H1 (cell line): Measurements from ENCODE around the gene TTC28. TPM values are rescaled to one million over a fixed set of nuclear protein-coding genes. Genes with fewer than 3 reads are reported as not detected.

Experiments used
- CTCF ChIA-PET: fragments of 300-600 bp; sonication (Branson Sonifier 250); formaldehyde crosslinking; loops from one replicate; lab custom pipeline; 2021; ENCODE audit not compliant: partially characterized antibody; lab: Charles Lee
- POLR2A ChIA-PET: fragments of 300-600 bp; sonication (Branson Sonifier 250); formaldehyde crosslinking; loops from one replicate; lab custom pipeline; 2021; ENCODE audit warnings: inconsistent platforms; ENCODE audit not compliant: partially characterized antibody; lab: Charles Lee
- DNase-seq, 2 experiments: peaks; one replicate each; pipeline versions ENCODE4 v3.0.0 to v3.0.0-alpha.2; 2010 to 2022; ENCODE audit warnings: low spot score in 2 of 2, low read depth in 1 of 2, mixed read lengths in 1 of 2
- FAIRE-seq: peaks from 2 replicates; lab custom pipeline; 2011; peaks lifted over from hg19 to GRCh38; lab: Jason Lieb, UNC
- H2AFZ ChIP-seq: 2 replicates; pipeline ENCODE4 v1.8.1; 2012; ENCODE audit warnings: low read length, inconsistent platforms
- H2AK5ac ChIP-seq: 2 replicates; pipeline ENCODE4 v1.6.1; 2013; ENCODE audit warnings: low read depth, low read length
- H2BK120ac ChIP-seq: replicated peaks from 2 replicates; pipeline ENCODE3; 2013; ENCODE audit warnings: low read depth, low read length, inconsistent platforms
- H2BK12ac ChIP-seq: 2 replicates; pipeline ENCODE4 v1.6.1; 2013; ENCODE audit warnings: low read depth, low read length
- H2BK15ac ChIP-seq: 2 replicates; pipeline ENCODE4 v1.6.1; 2013; ENCODE audit warnings: low read length
- H2BK20ac ChIP-seq: 2 replicates; pipeline ENCODE4 v1.6.1; 2013; ENCODE audit warnings: low read length
- H2BK5ac ChIP-seq: 2 replicates; pipeline ENCODE4 v1.6.1; 2013; ENCODE audit warnings: low read depth, low read length
- H3K14ac ChIP-seq: 2 replicates; pipeline ENCODE4 v1.6.1; 2013; ENCODE audit warnings: inconsistent platforms; ENCODE audit not compliant: insufficient read length
- H3K18ac ChIP-seq: 2 replicates; pipeline ENCODE4 v1.6.1; 2013; ENCODE audit warnings: low read length; ENCODE audit errors: extremely low read depth
- H3K23ac ChIP-seq: 2 replicates; pipeline ENCODE4 v1.6.1; 2013; ENCODE audit warnings: inconsistent platforms; ENCODE audit not compliant: insufficient read length
- H3K23me2 ChIP-seq: 2 replicates; pipeline ENCODE4 v1.6.1; 2013; ENCODE audit warnings: low read depth, low read length
- H3K27ac ChIP-seq: 2 replicates; pipeline ENCODE4 v1.6.1; 2011; ENCODE audit warnings: low read depth, low read length, inconsistent platforms
- H3K27me3 ChIP-seq, 4 experiments: replicated peaks in 1 of 4; 1 replicate in 1 of 4; 2 replicates in 3 of 4; pipeline versions ENCODE4 v1.6.1 to v1.8.1; 2011 to 2013; ENCODE audit warnings: low read length in 3 of 4, mild to moderate bottlenecking in 3 of 4, inconsistent platforms in 2 of 4, mixed read lengths in 2 of 4, moderate library complexity in 1 of 4; ENCODE audit not compliant: control insufficient read depth in 3 of 4, insufficient read depth in 3 of 4; ENCODE audit errors: extremely low read depth in 1 of 4
- H3K36me3 ChIP-seq, 4 experiments: 2 replicates each; pipeline versions ENCODE4 v1.6.1 to v1.8.1; 2011 to 2013; ENCODE audit warnings: mild to moderate bottlenecking in 4 of 4, low read length in 3 of 4, moderate library complexity in 2 of 4, control low read depth in 1 of 4, inconsistent platforms in 1 of 4; ENCODE audit not compliant: insufficient read depth in 4 of 4, control insufficient read depth in 2 of 4
- H3K4ac ChIP-seq: replicated peaks from 2 replicates; pipeline ENCODE3; 2013; ENCODE audit warnings: low read length, low read depth, mixed read lengths, inconsistent platforms; ENCODE audit not compliant: insufficient read length
- H3K4me1 ChIP-seq, 4 experiments: replicated peaks in 1 of 4; 1 replicate in 1 of 4; 2 replicates in 3 of 4; pipeline versions ENCODE4 v1.6.1 to v1.8.1; 2011 to 2013; ENCODE audit warnings: low read length in 3 of 4, inconsistent platforms in 2 of 4, mixed read lengths in 1 of 4; ENCODE audit not compliant: insufficient read depth in 4 of 4, control insufficient read depth in 3 of 4
- H3K4me2 ChIP-seq, 2 experiments: 2 replicates each; pipeline versions ENCODE4 v1.6.1 to v1.8.1; 2011 to 2013; ENCODE audit warnings: low read depth in 2 of 2, low read length in 2 of 2, control low read depth in 1 of 2, inconsistent platforms in 1 of 2, mild to moderate bottlenecking in 1 of 2; ENCODE audit not compliant: insufficient read depth in 1 of 2
- H3K4me3 ChIP-seq, 4 experiments: fragments of 200-600, 300-600 bp in 1 of 4; sonication (generic), shearing (Covaris generic), sonication (Bioruptor Twin) in 1 of 4; 2 replicates each; pipeline versions ENCODE4 v1.5.1 to v1.8.1; 2011 to 2016; ENCODE audit warnings: low read length in 4 of 4, low read depth in 3 of 4, control low read depth in 2 of 4, inconsistent platforms in 2 of 4, mild to moderate bottlenecking in 2 of 4, mixed read lengths in 1 of 4, moderate library complexity in 1 of 4; ENCODE audit not compliant: insufficient read depth in 2 of 4; ENCODE audit errors: extremely low read depth in 1 of 4
- H3K56ac ChIP-seq: replicated peaks from 2 replicates; pipeline ENCODE3; 2013; ENCODE audit warnings: low read depth, mild to moderate bottlenecking, mixed read lengths, low read length, inconsistent platforms; ENCODE audit not compliant: insufficient read length
- H3K79me1 ChIP-seq: 2 replicates; pipeline ENCODE4 v1.6.1; 2013; ENCODE audit warnings: low read depth, low read length, control low read depth
- H3K79me2 ChIP-seq, 2 experiments: 2 replicates each; pipeline versions ENCODE4 v1.6.1 to v1.8.1; 2012 to 2013; ENCODE audit warnings: low read length in 2 of 2, mild to moderate bottlenecking in 2 of 2, inconsistent platforms in 1 of 2; ENCODE audit not compliant: insufficient read depth in 2 of 2, control insufficient read depth in 1 of 2
- H3K9ac ChIP-seq, 4 experiments: replicated peaks in 1 of 4; 1 replicate in 1 of 4; 2 replicates in 3 of 4; pipeline versions ENCODE4 v1.6.1 to v1.8.1; 2011 to 2013; ENCODE audit warnings: low read depth in 3 of 4, low read length in 3 of 4, control low read depth in 2 of 4, mild to moderate bottlenecking in 2 of 4, moderate library complexity in 2 of 4, inconsistent platforms in 1 of 4; ENCODE audit errors: extremely low read depth in 1 of 4
- H3K9me3 ChIP-seq, 2 experiments: 2 replicates each; pipeline versions ENCODE4 v1.6.1 to v1.8.1; 2012 to 2013; ENCODE audit warnings: mild to moderate bottlenecking in 2 of 2, moderate library complexity in 2 of 2, control low read depth in 1 of 2, inconsistent platforms in 1 of 2, low read depth in 1 of 2, low read length in 1 of 2, mixed read lengths in 1 of 2; ENCODE audit not compliant: insufficient read depth in 2 of 2
- H4K20me1 ChIP-seq, 2 experiments: replicated peaks in 1 of 2; 2 replicates each; pipeline versions ENCODE3 to v1.8.1; 2011 to 2013; ENCODE audit warnings: inconsistent platforms in 2 of 2, low read length in 2 of 2, mild to moderate bottlenecking in 1 of 2; ENCODE audit not compliant: insufficient read depth in 2 of 2, control insufficient read depth in 1 of 2
- H4K5ac ChIP-seq: 2 replicates; pipeline ENCODE4 v1.6.1; 2013; ENCODE audit warnings: low read length, low read depth, mixed read lengths, inconsistent platforms; ENCODE audit not compliant: insufficient read length
- H4K8ac ChIP-seq: 2 replicates; pipeline ENCODE4 v1.8.0; 2013; ENCODE audit warnings: mild to moderate bottlenecking, moderate library complexity, low read length, inconsistent platforms; ENCODE audit not compliant: insufficient read depth; ENCODE audit errors: extremely low read depth
- H4K91ac ChIP-seq: replicated peaks from 2 replicates; pipeline ENCODE3; 2013; ENCODE audit warnings: low read length, mixed read lengths, inconsistent platforms; ENCODE audit not compliant: insufficient read length
- CTBP2 ChIP-seq: IDR thresholded peaks from 2 replicates; pipeline ENCODE4 v1.7.0; 2011; ENCODE audit warnings: borderline replicate concordance, mild to moderate bottlenecking, moderate library complexity, mixed read lengths, low read length; ENCODE audit not compliant: insufficient read depth, insufficient read length
- GTF2F1 ChIP-seq: IDR thresholded peaks from 2 replicates; pipeline ENCODE4 v1.6.1; 2012; ENCODE audit warnings: low read depth, low read length, improper control_type of control experiment, borderline replicate concordance
- JUN ChIP-seq: IDR thresholded peaks from 2 replicates; pipeline ENCODE4 v1.6.1; 2011; ENCODE audit warnings: low read depth, mild to moderate bottlenecking, improper control_type of control experiment, low read length
- POLR2AphosphoS5 ChIP-seq: IDR thresholded peaks from 2 replicates; pipeline ENCODE4 v1.6.1; 2011; ENCODE audit warnings: low read depth, low read length
- TAF7 ChIP-seq: optimal IDR thresholded peaks from 2 replicates; pipeline ENCODE3; 2011; ENCODE audit warnings: low read depth, mild to moderate bottlenecking, inconsistent platforms, low read length, moderate library complexity, borderline replicate concordance
- ZNF274 ChIP-seq: IDR thresholded peaks from 2 replicates; pipeline ENCODE4 v1.7.0; 2012; ENCODE audit warnings: low read length, borderline replicate concordance; ENCODE audit errors: extremely low read depth
- WGBS, 2 experiments: shearing (Covaris generic) in 1 of 2; methylation state at CpG; one replicate each; pipeline versions ENCODE4 v1.1.6 to v1.1.7; 2013 to 2015; ENCODE audit warnings: low lambda C conversion rate in 2 of 2, mixed read lengths in 2 of 2, inconsistent platforms in 1 of 2, low coverage in 1 of 2, missing lambda C conversion rate in 1 of 2; ENCODE audit not compliant: insufficient replicate concordance in 2 of 2, insufficient coverage in 1 of 2, insufficient read length in 1 of 2; ENCODE audit errors: extremely low coverage in 1 of 2, missing lambda C conversion rate in 1 of 2; 5-methylcytosine and 5-hydroxymethylcytosine counted together
- polyA plus RNA-seq, 7 experiments: library from polyadenylated mRNA; depleted of rRNA in 3 of 7; stranded (reverse) in 5 of 7; unstranded in 2 of 7; fragments of >200 nt in 5 of 7; fragments of 200-250 nt in 2 of 7; gene quantifications; 1 replicate in 5 of 7; 2 replicates in 1 of 7; 4 replicates in 1 of 7; pipeline versions ENCODE4 v1.2.1 to v1.2.3, GENCODE V29; 2011 to 2013; ENCODE audit warnings: missing spikeins in 2 of 7, mixed read lengths in 2 of 7
- total RNA-seq: library from RNA; stranded (reverse); fragmentation: NEBNext Ultra II Directional; extraction: Animal tissue kit (Norgen Biotek cat#: 25700); gene quantifications from 2 replicates; pipeline ENCODE4 v1.2.1, GENCODE V29; 2021

TTC28 gene
- total and polyA plus RNA-seq, 2 of the 8 experiments (the other 6 are each of a cell fraction or from before 2014, with no cell fraction given), result 2.6 to 12.6 TPM

GRCh38 chr22:28619236-28619635, 60.4 kb downstream of the TTC28 start:
- no peak for DNase-seq
- Histone ChIP-seq H2BK5ac (no peak overlapping the region), H4K8ac (no peak overlapping the region)
- no peak for TF ChIP-seq ZNF274
- TF ChIP-seq TAF7, result no peak
- TF ChIP-seq POLR2AphosphoS5, result no peak
- no peak for TF ChIP-seq JUN
- no peak for TF ChIP-seq GTF2F1
- TF ChIP-seq CTBP2, result no peak
- TF ChIP-seq, all 59 proteins: peak for 0
- H3K56ac ChIP-seq, result no peak overlapping the region
- no peak overlapping the region for H3K4me2 ChIP-seq
- WGBS, 2 experiments, result 88% methylated on average over 2 of the region's 2 CpGs; no CpG with 5 or more reads in 1 of the 2 experiments
- ChIA-PET CTCF (interaction anchor here (0.6 to 1.6 kb wide), 2 partner anchors 11 to 19 kb away, joined by 3 read pairs; no protein-coding TSS in a partner anchor), POLR2A (interaction anchor here (1.4 kb wide), 1 partner anchor 9 kb away, joined by 5 read pairs; no protein-coding TSS in a partner anchor)
- no peak overlapping the region for H3K23ac ChIP-seq
- H3K79me2 ChIP-seq, result no peaks in the 10 kb centered on the region
- no peaks in the 10 kb centered on the region for H3K79me1 ChIP-seq
- no peak overlapping the region; a peak in 1 of 7 replicates for H3K9ac ChIP-seq
- H3K4me3 ChIP-seq, result no peak overlapping the region
- H3K4ac ChIP-seq, result no peak overlapping the region
- H3K18ac ChIP-seq, result no peak overlapping the region
- H3K9me3 ChIP-seq, result no peaks in the 10 kb centered on the region
- H2BK20ac ChIP-seq, result no peak overlapping the region
- H2BK120ac ChIP-seq, result no peak overlapping the region
- no peaks in the 10 kb centered on the region for H3K27me3 ChIP-seq
- no peak overlapping the region for H2BK12ac ChIP-seq
- H3K4me1 ChIP-seq, result no peaks in the 10 kb centered on the region
- H2BK15ac ChIP-seq, result no peak overlapping the region
- no peaks in the 10 kb centered on the region for H4K20me1 ChIP-seq
- no peak overlapping the region for H3K14ac ChIP-seq
- no peak overlapping the region for H3K27ac ChIP-seq
- no peak overlapping the region for H2AFZ ChIP-seq
- no peak overlapping the region for H4K5ac ChIP-seq
- no peaks in the 10 kb centered on the region for H3K36me3 ChIP-seq
- no peaks in the 10 kb centered on the region for H3K23me2 ChIP-seq
- no peak overlapping the region for H4K91ac ChIP-seq
- no peak overlapping the region for H2AK5ac ChIP-seq
- no peak for FAIRE-seq
